ENCODE measurements around the gene SGIP1. TPM values are rescaled to one million over a fixed set of nuclear protein-coding genes. Genes with fewer than 3 reads are reported as not detected.

Gene SGIP1
- total and polyA plus RNA-seq, 4 donors, result 24.0 to 66.7 (median 46.2) TPM

GRCh38 chr1:66739401-66740157 is 205.6 kb downstream of the SGIP1 start:
- Histone ChIP-seq H3K27me3 (ENCODE audit: control insufficient read depth, insufficient read depth, low read length) (no peaks in the 10 kb centered on the region), H3K4me3 (ENCODE audit: low read depth, low read length) (no peak overlapping the region), H3K9me3 (ENCODE audit: control insufficient read depth, insufficient read depth, low read length) (no peaks in the 10 kb centered on the region), H3K4me1 (ENCODE audit: control insufficient read depth, insufficient read depth, low read length) (no peaks in the 10 kb centered on the region), H3K36me3 (ENCODE audit: control insufficient read depth, insufficient read depth, low read length) (peaks cover 2% of the 10 kb centered on the region), H3K27ac (ENCODE audit: low read depth, low read length) (no peak overlapping the region)
- DNase-seq (ENCODE audit: low read depth in 4 of 6, low spot score in 6 of 6), result no peak
- 82% methylated on average over 6 of the region's 9 CpGs for WGBS (ENCODE audit: insufficient coverage)

DNA sequence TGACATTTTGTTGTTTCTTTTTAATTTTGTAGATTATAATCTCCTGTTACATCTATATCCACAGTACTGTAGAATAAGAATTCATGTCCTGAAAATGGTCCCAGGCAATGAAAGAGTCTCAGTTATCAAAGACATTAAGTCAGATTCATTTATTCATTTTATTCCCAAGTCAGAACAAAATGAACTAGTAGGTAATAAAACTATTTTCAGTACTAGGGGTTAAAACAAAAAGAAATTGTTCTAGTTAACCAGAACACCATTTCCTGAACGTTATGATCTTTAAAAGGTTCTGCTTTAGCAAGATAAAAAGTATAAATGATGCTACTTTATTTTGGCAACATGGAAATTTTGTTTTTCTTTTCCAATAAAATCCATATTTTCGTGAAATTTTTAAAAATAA is 211.5 kb downstream of the SGIP1 start:
- no peaks in the 10 kb centered on the region for H3K4me1 ChIP-seq (ENCODE audit: control insufficient read depth, insufficient read depth, low read length)
- H3K9me3 ChIP-seq (ENCODE audit: control insufficient read depth, insufficient read depth, low read length), result no peaks in the 10 kb centered on the region
- peaks cover 2% of the 10 kb centered on the region for H3K36me3 ChIP-seq (ENCODE audit: control insufficient read depth, insufficient read depth, low read length)
- H3K27ac ChIP-seq (ENCODE audit: low read depth, low read length), result no peak overlapping the region
- H3K4me3 ChIP-seq (ENCODE audit: low read depth, low read length), result no peak overlapping the region
- DNase-seq (ENCODE audit: low read depth in 4 of 6, low spot score in 6 of 6), result no peak
- no peaks in the 10 kb centered on the region for H3K27me3 ChIP-seq (ENCODE audit: control insufficient read depth, insufficient read depth, low read length)
- no CpG with 5 or more reads among the region's 2 CpGs for WGBS (ENCODE audit: insufficient coverage)

DNA sequence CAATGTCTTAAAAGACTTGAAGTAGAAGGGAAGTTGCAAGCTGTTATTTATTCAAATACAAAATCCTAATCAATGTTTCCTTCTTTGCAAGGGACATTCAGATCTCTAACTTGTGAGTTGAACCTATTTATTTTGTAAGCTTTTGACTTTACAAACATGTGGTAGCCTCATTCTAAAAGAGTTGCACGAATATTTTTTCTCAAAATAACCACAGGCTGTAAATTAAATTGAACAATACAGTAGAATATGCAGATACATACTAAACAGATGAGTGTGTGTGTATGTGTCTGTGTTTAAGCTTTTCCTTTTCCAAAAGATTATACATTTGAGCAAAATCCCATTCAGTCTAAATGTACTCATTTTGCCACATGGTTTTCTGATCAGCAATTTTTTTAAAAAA is 213.5 kb downstream of the SGIP1 start:
- Histone ChIP-seq H3K36me3 (ENCODE audit: control insufficient read depth, insufficient read depth, low read length) (no peaks in the 10 kb centered on the region), H3K27me3 (ENCODE audit: control insufficient read depth, insufficient read depth, low read length) (peaks cover under 1% of the 10 kb centered on the region), H3K4me1 (ENCODE audit: control insufficient read depth, insufficient read depth, low read length) (peaks cover 7% of the 10 kb centered on the region), H3K9me3 (ENCODE audit: control insufficient read depth, insufficient read depth, low read length) (no peaks in the 10 kb centered on the region), H3K27ac (ENCODE audit: low read depth, low read length) (no peak overlapping the region), H3K4me3 (ENCODE audit: low read depth, low read length) (no peak overlapping the region)
- no CpG with 5 or more reads among the region's 1 CpG for WGBS (ENCODE audit: insufficient coverage)
- no peak for DNase-seq (ENCODE audit: low read depth in 4 of 6, low spot score in 6 of 6)

DNA sequence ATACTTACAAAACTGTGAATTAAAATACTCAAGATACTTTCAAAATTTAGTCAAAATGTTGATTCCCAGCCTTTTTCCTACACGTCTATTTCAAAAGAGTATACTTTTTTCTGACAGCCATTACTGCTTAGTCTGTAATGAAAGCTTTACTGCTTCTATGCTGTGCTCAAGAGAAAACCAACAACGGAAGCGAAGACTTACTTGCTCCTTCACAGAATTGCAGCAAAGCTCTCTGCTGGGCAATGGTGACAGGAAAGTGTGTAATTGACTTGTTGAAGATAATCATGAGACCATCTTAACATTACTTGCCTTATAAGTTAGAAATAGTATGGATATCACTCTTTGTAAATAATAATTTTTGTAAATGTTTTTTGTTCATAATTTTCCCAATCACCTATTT is 216.6 kb downstream of the SGIP1 start:
- H3K36me3 ChIP-seq (ENCODE audit: control insufficient read depth, insufficient read depth, low read length), result no peaks in the 10 kb centered on the region
- H3K4me3 ChIP-seq (ENCODE audit: low read depth, low read length), result no peak overlapping the region
- WGBS (ENCODE audit: insufficient coverage), result no CpG with 5 or more reads among the region's 3 CpGs
- H3K4me1 ChIP-seq (ENCODE audit: control insufficient read depth, insufficient read depth, low read length), result peaks cover 13% of the 10 kb centered on the region
- DNase-seq (ENCODE audit: low read depth in 4 of 6, low spot score in 6 of 6), result no peak
- peaks cover 3% of the 10 kb centered on the region for H3K27me3 ChIP-seq (ENCODE audit: control insufficient read depth, insufficient read depth, low read length)
- no peaks in the 10 kb centered on the region for H3K9me3 ChIP-seq (ENCODE audit: control insufficient read depth, insufficient read depth, low read length)
- no peak overlapping the region for H3K27ac ChIP-seq (ENCODE audit: low read depth, low read length)

- H3K36me3 ChIP-seq (ENCODE audit: control insufficient read depth, insufficient read depth, low read length), result no peaks in the 10 kb centered on the region
- 100% methylated on average over 1 of the region's 4 CpGs for WGBS (ENCODE audit: insufficient coverage)
- no peak overlapping the region for H3K4me3 ChIP-seq (ENCODE audit: low read depth, low read length)
- H3K9me3 ChIP-seq (ENCODE audit: control insufficient read depth, insufficient read depth, low read length), result no peaks in the 10 kb centered on the region
- H3K27ac ChIP-seq (ENCODE audit: low read depth, low read length), result no peak overlapping the region
- peaks cover 3% of the 10 kb centered on the region for H3K27me3 ChIP-seq (ENCODE audit: control insufficient read depth, insufficient read depth, low read length)
- peak in 1 of 6 donors; percentile 4 for DNase-seq (ENCODE audit: low read depth in 4 of 6, low spot score in 6 of 6)
- peaks cover 13% of the 10 kb centered on the region for H3K4me1 ChIP-seq (ENCODE audit: control insufficient read depth, insufficient read depth, low read length)
These were observed 217.2 kb downstream of the SGIP1 start for GRCh38 chr1:66751160-66751559.

- Histone ChIP-seq H3K27ac (ENCODE audit: low read depth, low read length) (no peak within 1 kb of the TSS), H3K27me3 (ENCODE audit: control insufficient read depth, insufficient read depth, low read length) (peaks cover 3% of the 10 kb centered on the region), H3K36me3 (ENCODE audit: control insufficient read depth, insufficient read depth, low read length) (no peaks in the 10 kb centered on the region), H3K4me1 (ENCODE audit: control insufficient read depth, insufficient read depth, low read length) (peaks cover 13% of the 10 kb centered on the region), H3K4me3 (ENCODE audit: low read depth, low read length) (peak within 1 kb of the TSS; percentile 55), H3K9me3 (ENCODE audit: control insufficient read depth, insufficient read depth, low read length) (no peaks in the 10 kb centered on the region)
- 3% methylated on average over 32 of the region's 35 CpGs for WGBS (ENCODE audit: insufficient coverage)
- DNase-seq (ENCODE audit: low read depth in 4 of 6, low spot score in 6 of 6), result peak in 4 of 6 donors; percentile 35 to 80 (median 52)
These were observed 218.1 kb downstream of the SGIP1 start, which contains the start of gene DYNLT5 for GRCh38 chr1:66752000-66752592. DYNLT5 (plus strand) TSS chr1:66752459; CDS start chr1:66754659, 2,200 bp downstream.

GRCh38 chr1:66752671-66753371 is 218.9 kb downstream of the SGIP1 start:
- WGBS (ENCODE audit: insufficient coverage), result 42% methylated on average over 16 of the region's 18 CpGs
- peaks cover 13% of the 10 kb centered on the region for H3K4me1 ChIP-seq (ENCODE audit: control insufficient read depth, insufficient read depth, low read length)
- DNase-seq (ENCODE audit: low read depth in 4 of 6, low spot score in 6 of 6), result peak in 2 of 6 donors; percentile 8 to 13
- H3K27ac ChIP-seq (ENCODE audit: low read depth, low read length), result no peak overlapping the region
- H3K4me3 ChIP-seq (ENCODE audit: low read depth, low read length), result peak overlapping the region; percentile 55
- no peaks in the 10 kb centered on the region for H3K9me3 ChIP-seq (ENCODE audit: control insufficient read depth, insufficient read depth, low read length)
- peaks cover 3% of the 10 kb centered on the region for H3K27me3 ChIP-seq (ENCODE audit: control insufficient read depth, insufficient read depth, low read length)
- no peaks in the 10 kb centered on the region for H3K36me3 ChIP-seq (ENCODE audit: control insufficient read depth, insufficient read depth, low read length)

- 60% methylated on average over 5 of the region's 6 CpGs for WGBS (ENCODE audit: insufficient coverage)
- H3K9me3 ChIP-seq (ENCODE audit: control insufficient read depth, insufficient read depth, low read length), result peaks cover 4% of the 10 kb centered on the region
- peaks cover 3% of the 10 kb centered on the region for H3K4me1 ChIP-seq (ENCODE audit: control insufficient read depth, insufficient read depth, low read length)
- peak overlapping the region; percentile 2 for H3K27ac ChIP-seq (ENCODE audit: low read depth, low read length)
- no peaks in the 10 kb centered on the region for H3K27me3 ChIP-seq (ENCODE audit: control insufficient read depth, insufficient read depth, low read length)
- no peaks in the 10 kb centered on the region for H3K36me3 ChIP-seq (ENCODE audit: control insufficient read depth, insufficient read depth, low read length)
- DNase-seq (ENCODE audit: low read depth in 4 of 6, low spot score in 6 of 6), result no peak
- no peak overlapping the region for H3K4me3 ChIP-seq (ENCODE audit: low read depth, low read length)
These were observed 223.8 kb downstream of the SGIP1 start for GRCh38 chr1:66757722-66758240.

GRCh38 chr1:66758241-66758755 is 224.3 kb downstream of the SGIP1 start:
- no peak overlapping the region for H3K27ac ChIP-seq (ENCODE audit: low read depth, low read length)

More at GRCh38 chr1:66758241-66758755, 224.3 kb downstream of the SGIP1 start:
- Histone ChIP-seq H3K4me1 (ENCODE audit: control insufficient read depth, insufficient read depth, low read length) (no peaks in the 10 kb centered on the region), H3K9me3 (ENCODE audit: control insufficient read depth, insufficient read depth, low read length) (peaks cover 4% of the 10 kb centered on the region), H3K27me3 (ENCODE audit: control insufficient read depth, insufficient read depth, low read length) (no peaks in the 10 kb centered on the region), H3K4me3 (ENCODE audit: low read depth, low read length) (no peak overlapping the region), H3K36me3 (ENCODE audit: control insufficient read depth, insufficient read depth, low read length) (no peaks in the 10 kb centered on the region)
- WGBS (ENCODE audit: insufficient coverage), result no CpG with 5 or more reads among the region's 1 CpG
- peak in 2 of 6 donors; percentile 14 to 41 for DNase-seq (ENCODE audit: low read depth in 4 of 6, low spot score in 6 of 6)

All from spinal cord (tissue), 10 donors.